Neural cell (in vitro differentiated cells): ENCODE measurements around the gene ASB14. TPM values are rescaled to one million over a fixed set of nuclear protein-coding genes. Genes with fewer than 3 reads are reported as not detected.
"Not testable (repeated sequence)": the region's sequence is repeated elsewhere in the genome, so short reads cannot be mapped to it uniquely, and the experiment has no call there.

Source experiments
- H2AFZ ChIP-seq: fragments of 200-600, 300-800 bp; sonication (generic), shearing (Covaris generic); 2 replicates; pipeline ENCODE4 v1.6.0; 2014; ENCODE audit warnings: low read depth, mild to moderate bottlenecking, antibody characterized with exemption, low read length, moderate library complexity
- H3F3A ChIP-seq: fragments of 200-600 bp; shearing (Covaris generic); 2 replicates; pipeline ENCODE4 v1.6.1; 2016; ENCODE audit warnings: mild to moderate bottlenecking, moderate library complexity, mixed read lengths, antibody characterized with exemption, low read length; ENCODE audit not compliant: insufficient read depth, poor library complexity, severe bottlenecking
- H3K27ac ChIP-seq: fragments of 200-600, 300-800 bp; sonication (generic), shearing (Covaris generic); 2 replicates; pipeline ENCODE4 v1.5.1; 2014; ENCODE audit warnings: mild to moderate bottlenecking, low read length, moderate library complexity
- H3K27me3 ChIP-seq: fragments of 300-800, 200-600 bp; sonication (generic), shearing (Covaris generic); 2 replicates; pipeline ENCODE4 v1.6.0; 2014; ENCODE audit warnings: mild to moderate bottlenecking, low read depth, low read length, moderate library complexity; ENCODE audit not compliant: insufficient read depth
- H3K36me3 ChIP-seq: fragments of 300-800, 200-600 bp; sonication (generic), shearing (Covaris generic); 2 replicates; pipeline ENCODE4 v1.5.1; 2014; ENCODE audit warnings: mild to moderate bottlenecking, antibody characterized with exemption, low read length, moderate library complexity; ENCODE audit not compliant: insufficient read depth
- H3K4me2 ChIP-seq: fragments of 300-800, 200-600 bp; sonication (generic), shearing (Covaris generic); 2 replicates; pipeline ENCODE4 v1.6.0; 2014; ENCODE audit warnings: mild to moderate bottlenecking, low read length
- H3K4me3 ChIP-seq: fragments of 300-800, 200-600 bp; sonication (generic), shearing (Covaris generic); 2 replicates; pipeline ENCODE4 v1.5.1; 2014; ENCODE audit warnings: mild to moderate bottlenecking, low read length, moderate library complexity
- H3K79me2 ChIP-seq: fragments of 200-600 bp; shearing (Covaris generic); replicated peaks from 2 replicates; pipeline ENCODE4 v1.6.0; 2014; ENCODE audit warnings: mild to moderate bottlenecking, low read length, moderate library complexity; ENCODE audit not compliant: insufficient read depth
- H3K9ac ChIP-seq: fragments of 300-800, 200-600 bp; sonication (generic), shearing (Covaris generic); 2 replicates; pipeline ENCODE4 v1.6.1; 2016; ENCODE audit warnings: mild to moderate bottlenecking, low read length, mixed read lengths
- H3K9me2 ChIP-seq: fragments of 200-600 bp; shearing (Covaris generic); 2 replicates; pipeline ENCODE4 v1.6.1; 2016; ENCODE audit warnings: mild to moderate bottlenecking, low read length, mixed read lengths; ENCODE audit not compliant: insufficient read depth
- H3K9me3 ChIP-seq: fragments of 200-600, 300-800 bp; sonication (generic), shearing (Covaris generic); 2 replicates; pipeline ENCODE4 v1.6.1; 2016; ENCODE audit warnings: mild to moderate bottlenecking, mixed run types, low read length, moderate library complexity, mixed read lengths
- H4K20me1 ChIP-seq: fragments of 200-600 bp; shearing (Covaris generic); 2 replicates; pipeline ENCODE4 v1.6.1; 2016; ENCODE audit warnings: mild to moderate bottlenecking, mixed run types; ENCODE audit not compliant: insufficient read depth
- EP300 ChIP-seq: fragments of 450-650 bp; conservative IDR thresholded peaks from 2 replicates; pipeline ENCODE4 v1.6.1; 2014; ENCODE audit warnings: antibody characterized with exemption, mild to moderate bottlenecking, moderate library complexity; ENCODE audit not compliant: poor library complexity, severe bottlenecking
- EZH2 ChIP-seq: fragments of 200-600, 300-800 bp; shearing (Covaris generic), sonication (generic); IDR thresholded peaks from 2 replicates; pipeline ENCODE4 v1.6.1; 2014; ENCODE audit warnings: antibody characterized with exemption, low read length, borderline replicate concordance, mild to moderate bottlenecking; ENCODE audit not compliant: insufficient read depth, poor library complexity, severe bottlenecking
- MXI1 ChIP-seq: fragments of 450-650 bp; conservative IDR thresholded peaks from 2 replicates; pipeline ENCODE4 v1.6.1; 2014; ENCODE audit warnings: antibody characterized with exemption, mild to moderate bottlenecking; ENCODE audit not compliant: poor library complexity, severe bottlenecking
- SMC3 ChIP-seq: fragments of 450-650 bp; conservative IDR thresholded peaks from 2 replicates; pipeline ENCODE4 v1.6.1; 2014; ENCODE audit warnings: antibody characterized with exemption, mild to moderate bottlenecking, moderate library complexity; ENCODE audit not compliant: poor library complexity
- TAF1 ChIP-seq: IDR thresholded peaks from 2 replicates; pipeline ENCODE4 v1.6.1; 2012; ENCODE audit warnings: low read depth
- polyA minus RNA-seq: library from RNA; depleted of rRNA, polyadenylated mRNA; stranded (reverse); fragments of >200 nt; gene quantifications from 2 replicates; pipeline ENCODE4 v1.2.3, GENCODE V29; 2014
- polyA plus RNA-seq: library from polyadenylated mRNA; depleted of rRNA; stranded (reverse); fragments of >200 nt; gene quantifications from 2 replicates; pipeline ENCODE4 v1.2.3, GENCODE V29; 2014
- TF ChIP-seq, protein P1 (sequence below): fragments of 450-650 bp; IDR thresholded peaks from 2 replicates; pipeline ENCODE4 v1.5.1; 2014; ENCODE audit warnings: antibody characterized with exemption, mild to moderate bottlenecking, moderate library complexity; ENCODE audit not compliant: poor library complexity, severe bottlenecking
- TF ChIP-seq, protein P2 (sequence below): IDR thresholded peaks from 2 replicates; pipeline ENCODE4 v1.6.1; 2012; ENCODE audit warnings: borderline replicate concordance

ASB14 gene
- polyA plus RNA-seq (0.51 TPM in 1 of 2 replicates, not detected in the other), polyA minus RNA-seq (not detected in 2 replicates)

DNA sequence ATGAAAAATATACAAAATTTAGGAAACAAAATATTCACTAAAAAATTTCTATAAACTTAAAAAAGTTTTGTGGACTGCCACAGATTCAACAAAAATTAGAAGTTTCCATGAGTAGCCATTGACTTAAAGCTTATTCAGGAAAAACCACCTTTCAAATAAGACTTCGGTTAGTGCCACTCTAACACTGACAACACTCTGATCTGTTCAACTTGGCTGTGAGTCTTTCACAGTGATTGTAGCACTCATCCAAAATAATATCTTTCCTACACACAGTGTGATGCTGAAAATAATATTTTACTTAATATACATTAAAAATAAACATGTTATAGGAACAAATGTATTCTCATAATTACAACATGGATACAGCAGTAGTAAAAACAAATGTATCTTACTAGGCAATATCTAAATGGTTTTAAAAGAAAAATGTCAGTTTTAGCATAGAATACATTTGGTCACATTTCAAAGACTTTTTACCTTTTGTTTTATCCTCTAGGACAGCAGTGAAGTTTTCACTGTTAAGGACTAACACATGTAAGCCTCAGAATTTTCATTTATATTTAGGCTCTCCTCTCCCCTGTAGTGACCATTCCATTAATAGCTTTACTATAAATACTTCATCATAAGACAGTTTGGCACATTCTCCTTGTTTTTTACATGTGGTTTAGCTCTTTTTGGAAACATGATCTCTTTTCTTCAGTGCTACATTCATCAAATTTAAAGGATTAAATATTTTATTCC is at the start of gene ASB14:
Gene ASB14 (minus strand): TSS at position 527 of the 738 bp plus-strand sequence. CDS start 652 bp downstream, outside the sequence.
- H3K79me2 ChIP-seq, result no peaks in the 10 kb centered on the region
- no peaks in the 10 kb centered on the region for H3K9me3 ChIP-seq
- no peak within 1 kb of the TSS for H3K9ac ChIP-seq
- no peak within 1 kb of the TSS for H3K4me3 ChIP-seq
- no peak within 1 kb of the TSS for H2AFZ ChIP-seq
- TF ChIP-seq EP300, result no peak
- TF ChIP-seq, protein P1, sequence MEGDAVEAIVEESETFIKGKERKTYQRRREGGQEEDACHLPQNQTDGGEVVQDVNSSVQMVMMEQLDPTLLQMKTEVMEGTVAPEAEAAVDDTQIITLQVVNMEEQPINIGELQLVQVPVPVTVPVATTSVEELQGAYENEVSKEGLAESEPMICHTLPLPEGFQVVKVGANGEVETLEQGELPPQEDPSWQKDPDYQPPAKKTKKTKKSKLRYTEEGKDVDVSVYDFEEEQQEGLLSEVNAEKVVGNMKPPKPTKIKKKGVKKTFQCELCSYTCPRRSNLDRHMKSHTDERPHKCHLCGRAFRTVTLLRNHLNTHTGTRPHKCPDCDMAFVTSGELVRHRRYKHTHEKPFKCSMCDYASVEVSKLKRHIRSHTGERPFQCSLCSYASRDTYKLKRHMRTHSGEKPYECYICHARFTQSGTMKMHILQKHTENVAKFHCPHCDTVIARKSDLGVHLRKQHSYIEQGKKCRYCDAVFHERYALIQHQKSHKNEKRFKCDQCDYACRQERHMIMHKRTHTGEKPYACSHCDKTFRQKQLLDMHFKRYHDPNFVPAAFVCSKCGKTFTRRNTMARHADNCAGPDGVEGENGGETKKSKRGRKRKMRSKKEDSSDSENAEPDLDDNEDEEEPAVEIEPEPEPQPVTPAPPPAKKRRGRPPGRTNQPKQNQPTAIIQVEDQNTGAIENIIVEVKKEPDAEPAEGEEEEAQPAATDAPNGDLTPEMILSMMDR, result no peak
- no peak for TF ChIP-seq SMC3
- no peaks in the 10 kb centered on the region for H3K27me3 ChIP-seq
- H3K9me2 ChIP-seq, result no peaks in the 10 kb centered on the region
- no peak within 1 kb of the TSS for H3K27ac ChIP-seq
- no peaks in the 10 kb centered on the region for H3F3A ChIP-seq
- no peaks in the 10 kb centered on the region for H3K36me3 ChIP-seq
- no peak within 1 kb of the TSS for H3K4me2 ChIP-seq
- H4K20me1 ChIP-seq, result no peaks in the 10 kb centered on the region

DNA sequence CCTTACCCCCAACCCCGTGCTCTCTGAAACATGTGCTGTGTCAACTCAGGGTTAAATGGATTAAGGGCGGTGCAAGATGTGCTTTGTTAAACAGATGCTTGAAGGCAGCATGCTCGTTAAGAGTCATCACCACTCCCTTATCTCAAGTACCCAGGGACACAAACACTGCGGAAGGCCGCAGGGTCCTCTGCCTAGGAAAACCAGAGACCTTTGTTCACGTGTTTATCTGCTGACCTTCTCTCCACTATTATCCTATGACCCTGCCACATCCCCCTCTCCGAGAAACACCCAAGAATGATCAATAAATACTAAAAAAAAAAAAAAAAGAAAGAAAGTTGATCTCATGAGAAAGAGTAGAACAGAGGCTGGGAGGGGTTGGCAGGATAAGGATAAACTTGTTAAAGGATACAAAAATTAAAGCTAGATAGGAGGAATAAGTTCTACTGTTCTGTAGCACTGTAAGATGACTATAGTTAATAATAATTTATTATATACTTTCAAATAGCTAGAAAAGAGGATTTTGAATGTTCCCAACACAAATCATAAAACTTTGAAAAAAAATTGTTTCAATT is 46.7 kb upstream of the ASB14 start:
- not testable (repeated sequence) for H3K9me2 ChIP-seq, H3K27me3 ChIP-seq, H3K36me3 ChIP-seq, H3K9me3 ChIP-seq, H4K20me1 ChIP-seq, H3K4me3 ChIP-seq, H3K27ac ChIP-seq, H3F3A ChIP-seq, H3K4me2 ChIP-seq, H2AFZ ChIP-seq, H3K9ac ChIP-seq, H3K79me2 ChIP-seq

DNA sequence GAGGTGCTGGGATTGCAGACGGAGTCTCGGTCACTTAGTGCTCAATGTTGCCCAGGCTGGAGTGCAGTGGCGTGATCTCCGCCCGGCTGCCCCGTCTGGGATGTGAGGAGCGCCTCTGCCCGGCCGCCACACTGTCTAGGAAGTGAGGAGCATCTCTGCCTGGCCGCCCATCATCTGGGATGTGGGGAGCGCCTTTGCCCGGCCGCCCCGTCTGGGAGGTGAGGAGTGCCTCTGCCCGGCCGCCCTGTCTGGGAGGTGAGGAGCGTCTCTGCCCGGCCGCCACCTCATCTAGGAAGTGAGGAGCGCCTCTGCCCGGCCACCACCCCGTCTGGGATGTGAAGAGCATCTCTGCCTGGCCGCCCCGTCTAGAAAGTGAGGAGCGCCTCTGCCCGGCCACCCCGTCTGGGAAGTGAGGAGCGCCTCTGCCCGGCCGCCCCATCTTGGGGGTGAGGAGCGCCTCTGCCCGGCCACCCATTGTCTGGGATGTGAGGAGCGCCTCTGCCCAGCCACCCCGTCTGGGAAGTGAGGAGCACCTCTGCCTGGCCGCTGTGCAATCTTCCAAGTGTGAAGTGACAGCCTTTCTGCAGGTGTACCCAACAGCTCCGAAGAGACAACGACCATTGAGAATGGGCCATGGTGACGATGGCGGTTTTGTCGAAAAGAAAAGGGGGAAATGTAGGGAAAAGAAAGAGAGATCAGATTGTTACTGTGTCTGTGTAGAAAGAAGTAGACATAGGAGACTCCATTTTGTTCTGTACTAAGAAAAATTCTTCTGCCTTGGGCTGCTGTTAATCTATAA is 46.0 kb upstream of the ASB14 start:
- H3K9me2 ChIP-seq, H3K27ac ChIP-seq, H3K36me3 ChIP-seq, H3K4me2 ChIP-seq, H3K4me3 ChIP-seq, H3F3A ChIP-seq, H3K27me3 ChIP-seq, H4K20me1 ChIP-seq, H3K79me2 ChIP-seq, H3K9me3 ChIP-seq, H3K9ac ChIP-seq, H2AFZ ChIP-seq: not testable (repeated sequence)

DNA sequence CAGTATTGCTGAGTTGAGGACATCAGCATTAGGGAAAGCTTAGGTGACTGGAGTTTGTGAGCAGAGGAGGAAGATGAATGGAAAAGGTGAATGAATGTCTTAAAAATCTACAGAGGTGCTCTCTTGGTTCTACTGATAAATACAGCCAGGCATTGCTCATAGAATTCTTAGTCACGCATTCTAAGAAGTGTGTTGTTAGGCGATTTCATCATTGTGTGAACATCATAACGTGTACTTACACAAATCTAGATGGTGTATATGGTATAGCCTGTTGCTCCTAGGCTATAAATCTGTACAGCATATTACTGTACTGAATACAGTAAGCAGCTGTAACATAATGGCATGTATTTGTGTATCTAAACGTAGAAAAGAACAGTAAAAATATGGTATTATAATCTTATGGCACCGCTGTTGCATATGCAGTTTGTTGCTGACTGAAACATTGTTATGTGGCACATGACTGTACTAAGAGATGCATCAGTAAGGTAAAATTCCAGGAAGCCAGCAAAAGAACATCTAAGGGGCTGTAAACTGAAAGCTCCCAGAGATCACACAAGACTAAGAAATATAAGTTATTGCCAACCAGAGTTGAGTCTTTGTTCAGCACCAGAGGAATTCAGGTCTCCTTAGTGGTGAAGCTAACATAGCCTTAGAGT is 42.9 kb upstream of the ASB14 start:
- Histone ChIP-seq H3K9me2 (no peaks in the 10 kb centered on the region), H3K27ac (no peak overlapping the region), H2AFZ (no peak overlapping the region)
- TF ChIP-seq EP300 (no peak), TAF1 (no peak), MXI1 (no peak), EZH2 (no peak)
- TF ChIP-seq, protein P2, sequence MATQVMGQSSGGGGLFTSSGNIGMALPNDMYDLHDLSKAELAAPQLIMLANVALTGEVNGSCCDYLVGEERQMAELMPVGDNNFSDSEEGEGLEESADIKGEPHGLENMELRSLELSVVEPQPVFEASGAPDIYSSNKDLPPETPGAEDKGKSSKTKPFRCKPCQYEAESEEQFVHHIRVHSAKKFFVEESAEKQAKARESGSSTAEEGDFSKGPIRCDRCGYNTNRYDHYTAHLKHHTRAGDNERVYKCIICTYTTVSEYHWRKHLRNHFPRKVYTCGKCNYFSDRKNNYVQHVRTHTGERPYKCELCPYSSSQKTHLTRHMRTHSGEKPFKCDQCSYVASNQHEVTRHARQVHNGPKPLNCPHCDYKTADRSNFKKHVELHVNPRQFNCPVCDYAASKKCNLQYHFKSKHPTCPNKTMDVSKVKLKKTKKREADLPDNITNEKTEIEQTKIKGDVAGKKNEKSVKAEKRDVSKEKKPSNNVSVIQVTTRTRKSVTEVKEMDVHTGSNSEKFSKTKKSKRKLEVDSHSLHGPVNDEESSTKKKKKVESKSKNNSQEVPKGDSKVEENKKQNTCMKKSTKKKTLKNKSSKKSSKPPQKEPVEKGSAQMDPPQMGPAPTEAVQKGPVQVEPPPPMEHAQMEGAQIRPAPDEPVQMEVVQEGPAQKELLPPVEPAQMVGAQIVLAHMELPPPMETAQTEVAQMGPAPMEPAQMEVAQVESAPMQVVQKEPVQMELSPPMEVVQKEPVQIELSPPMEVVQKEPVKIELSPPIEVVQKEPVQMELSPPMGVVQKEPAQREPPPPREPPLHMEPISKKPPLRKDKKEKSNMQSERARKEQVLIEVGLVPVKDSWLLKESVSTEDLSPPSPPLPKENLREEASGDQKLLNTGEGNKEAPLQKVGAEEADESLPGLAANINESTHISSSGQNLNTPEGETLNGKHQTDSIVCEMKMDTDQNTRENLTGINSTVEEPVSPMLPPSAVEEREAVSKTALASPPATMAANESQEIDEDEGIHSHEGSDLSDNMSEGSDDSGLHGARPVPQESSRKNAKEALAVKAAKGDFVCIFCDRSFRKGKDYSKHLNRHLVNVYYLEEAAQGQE, result no peak
- TF ChIP-seq, protein P1, result no peak

More for the DNA sequence above, 42.9 kb upstream of the ASB14 start:
- Histone ChIP-seq H3K36me3 (no peaks in the 10 kb centered on the region), H3F3A (no peaks in the 10 kb centered on the region), H4K20me1 (no peaks in the 10 kb centered on the region), H3K4me3 (no peak overlapping the region), H3K9ac (no peak overlapping the region), H3K79me2 (no peaks in the 10 kb centered on the region), H3K4me2 (no peak overlapping the region), H3K27me3 (no peaks in the 10 kb centered on the region), H3K9me3 (no peaks in the 10 kb centered on the region)
